ENCODE data around the gene SRSF3.

The SRSF3 gene

DNA sequence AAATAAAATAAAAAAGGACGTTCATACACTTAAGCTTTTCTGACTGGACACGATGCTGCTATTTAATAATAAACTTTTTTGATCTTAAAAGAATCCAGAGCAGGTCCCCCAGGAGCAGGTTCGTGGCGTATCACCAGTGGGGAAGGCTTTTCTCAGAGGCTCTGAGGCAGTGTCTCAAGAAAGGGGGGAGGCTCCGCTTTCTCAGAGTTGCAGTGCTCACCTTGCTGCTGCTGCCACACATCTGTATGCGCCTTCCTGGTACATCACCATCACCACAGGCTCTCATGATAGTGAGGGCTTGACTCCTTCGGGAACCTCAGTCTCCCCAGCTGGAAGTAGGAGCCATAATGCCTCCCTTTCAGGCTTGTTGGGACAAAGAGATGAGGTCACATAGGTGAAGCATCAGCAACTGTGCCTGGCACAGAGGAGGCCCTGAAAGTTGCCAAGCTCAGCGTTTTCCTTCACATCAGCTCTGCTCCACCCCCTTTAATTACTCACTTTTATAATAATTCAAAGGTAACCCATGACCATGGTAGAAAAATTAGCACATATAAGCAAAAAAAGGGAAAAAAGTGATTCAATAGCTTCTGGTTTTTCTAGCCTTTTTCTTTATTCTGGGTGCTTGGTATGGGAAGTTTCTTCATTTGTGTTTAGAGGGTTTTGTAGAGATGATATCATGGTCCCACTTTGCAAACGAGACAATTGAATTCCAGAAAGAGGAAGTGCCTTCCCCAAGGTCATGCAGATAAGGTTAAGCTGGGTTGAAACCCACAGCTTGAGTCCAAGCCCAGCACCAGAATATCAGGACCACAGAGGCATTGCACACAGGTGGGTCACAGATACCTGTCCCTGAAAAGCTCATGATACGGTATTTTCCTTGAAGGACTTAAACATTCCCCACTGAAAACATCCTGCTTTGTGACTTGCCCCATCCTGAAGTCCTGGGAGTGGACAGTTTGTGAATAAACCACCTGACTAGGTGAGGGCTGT lies 24.5 kb downstream of the SRSF3 start:
- no peak overlapping the region for H3K4me3 ChIP-seq
- H3K9me3 ChIP-seq, result no peaks in the 10 kb centered on the region
- H3K36me3 ChIP-seq, result peaks cover 0 to 7% (median 0%) of the 10 kb centered on the region in 3 donors
- peak; percentile 11 to 20 for DNase-seq
- intact Hi-C loops (cut with DNase I; ENCODE audit: low total_unique reads), result loop anchor here (2.0 kb wide), 1 partner anchor 140 kb away; no protein-coding TSS in a partner anchor
- TF ChIP-seq, protein P1, sequence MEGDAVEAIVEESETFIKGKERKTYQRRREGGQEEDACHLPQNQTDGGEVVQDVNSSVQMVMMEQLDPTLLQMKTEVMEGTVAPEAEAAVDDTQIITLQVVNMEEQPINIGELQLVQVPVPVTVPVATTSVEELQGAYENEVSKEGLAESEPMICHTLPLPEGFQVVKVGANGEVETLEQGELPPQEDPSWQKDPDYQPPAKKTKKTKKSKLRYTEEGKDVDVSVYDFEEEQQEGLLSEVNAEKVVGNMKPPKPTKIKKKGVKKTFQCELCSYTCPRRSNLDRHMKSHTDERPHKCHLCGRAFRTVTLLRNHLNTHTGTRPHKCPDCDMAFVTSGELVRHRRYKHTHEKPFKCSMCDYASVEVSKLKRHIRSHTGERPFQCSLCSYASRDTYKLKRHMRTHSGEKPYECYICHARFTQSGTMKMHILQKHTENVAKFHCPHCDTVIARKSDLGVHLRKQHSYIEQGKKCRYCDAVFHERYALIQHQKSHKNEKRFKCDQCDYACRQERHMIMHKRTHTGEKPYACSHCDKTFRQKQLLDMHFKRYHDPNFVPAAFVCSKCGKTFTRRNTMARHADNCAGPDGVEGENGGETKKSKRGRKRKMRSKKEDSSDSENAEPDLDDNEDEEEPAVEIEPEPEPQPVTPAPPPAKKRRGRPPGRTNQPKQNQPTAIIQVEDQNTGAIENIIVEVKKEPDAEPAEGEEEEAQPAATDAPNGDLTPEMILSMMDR (IDR thresholded peaks at IDR 0.05), result no peak
- H3K27me3 ChIP-seq, result no peaks in the 10 kb centered on the region
- H3K4me1 ChIP-seq, result peaks cover 0 to 31% (median 10%) of the 10 kb centered on the region in 4 donors
- no peak overlapping the region for H3K27ac ChIP-seq

DNA sequence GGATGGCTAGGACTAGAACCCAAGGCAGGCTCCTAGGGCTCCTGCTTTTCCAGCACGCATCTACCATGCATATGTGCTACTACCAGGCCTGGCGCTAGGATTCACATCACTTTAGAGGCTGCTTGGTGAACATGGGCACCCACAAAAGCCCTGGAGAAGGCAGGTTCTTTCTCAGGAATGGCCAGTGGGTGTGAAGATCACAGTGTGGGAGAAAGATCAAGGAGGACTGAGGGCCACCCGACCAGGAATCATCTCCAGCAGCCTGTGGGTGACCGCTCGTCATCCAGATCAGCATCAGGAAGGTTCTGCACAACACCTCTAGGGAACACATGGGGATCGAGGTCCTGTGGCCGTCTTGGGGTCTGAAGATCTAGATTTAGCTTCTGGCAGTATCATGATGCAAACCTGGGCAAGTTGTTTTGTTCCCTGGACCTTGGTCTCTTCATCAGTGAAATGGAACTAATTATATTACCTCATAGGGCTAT lies 27.3 kb downstream of the SRSF3 start:
- TF ChIP-seq, protein P1 (IDR thresholded peaks at IDR 0.05), result no peak
- peaks cover 0 to 46% (median 30%) of the 10 kb centered on the region in 4 donors for H3K4me1 ChIP-seq
- H3K27me3 ChIP-seq, result no peaks in the 10 kb centered on the region
- intact Hi-C loops (cut with DNase I; ENCODE audit: low total_unique reads), result loop anchor here (5.0 to 10.0 kb wide), 2 partner anchors 111 to 223 kb away; no protein-coding TSS in a partner anchor
- peak; percentile 11 to 57 for DNase-seq
- H3K36me3 ChIP-seq, result no peaks in the 10 kb centered on the region
- H3K9me3 ChIP-seq, result no peaks in the 10 kb centered on the region
- H3K27ac ChIP-seq, result no peak overlapping the region
- no peak overlapping the region for H3K4me3 ChIP-seq

DNA sequence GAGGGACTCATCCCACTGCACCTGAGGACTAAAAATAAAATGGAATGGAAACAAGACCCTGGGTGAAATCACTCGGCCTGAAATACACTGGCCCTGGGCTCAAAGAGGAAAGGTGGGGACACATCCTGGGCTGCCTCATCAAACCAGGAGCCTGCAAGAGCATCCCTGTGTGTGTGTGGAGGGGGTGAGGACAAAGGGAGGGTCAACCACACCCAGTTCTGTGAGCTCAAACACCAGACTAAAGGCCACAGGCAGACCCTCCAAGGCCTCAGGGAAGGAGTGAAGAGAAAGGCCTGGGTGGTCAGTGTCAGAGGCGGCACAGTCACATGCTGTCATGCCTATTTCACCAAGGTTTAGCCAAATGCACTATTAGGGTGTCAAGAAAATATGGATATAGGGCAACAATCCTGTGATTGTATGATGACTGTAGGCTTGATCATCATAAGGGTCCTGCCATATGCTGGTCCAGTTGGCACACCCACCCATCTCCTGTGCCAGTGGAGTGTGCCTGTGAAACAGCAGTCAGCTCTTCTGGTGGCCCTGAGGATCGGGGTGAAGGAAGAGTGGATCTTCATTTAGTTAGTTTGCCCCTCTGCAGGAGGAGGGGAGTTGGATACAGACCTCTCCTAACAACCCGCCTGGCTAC lies 28.9 kb downstream of the SRSF3 start:
- Histone ChIP-seq H3K4me1 (peaks cover 0 to 42% (median 35%) of the 10 kb centered on the region in 4 donors), H3K4me3 (no peak overlapping the region), H3K9me3 (no peaks in the 10 kb centered on the region), H3K27me3 (no peaks in the 10 kb centered on the region), H3K36me3 (no peaks in the 10 kb centered on the region), H3K27ac (peak overlapping the region in 1 of 2 donors; percentile 8)
- intact Hi-C loops (cut with DNase I; ENCODE audit: low total_unique reads), result loop anchor here (5.0 to 10.0 kb wide), 2 partner anchors 109 to 222 kb away; no protein-coding TSS in a partner anchor
- TF ChIP-seq, protein P1 (IDR thresholded peaks at IDR 0.05), result no peak
- peak; percentile 12 to 39 for DNase-seq

DNA sequence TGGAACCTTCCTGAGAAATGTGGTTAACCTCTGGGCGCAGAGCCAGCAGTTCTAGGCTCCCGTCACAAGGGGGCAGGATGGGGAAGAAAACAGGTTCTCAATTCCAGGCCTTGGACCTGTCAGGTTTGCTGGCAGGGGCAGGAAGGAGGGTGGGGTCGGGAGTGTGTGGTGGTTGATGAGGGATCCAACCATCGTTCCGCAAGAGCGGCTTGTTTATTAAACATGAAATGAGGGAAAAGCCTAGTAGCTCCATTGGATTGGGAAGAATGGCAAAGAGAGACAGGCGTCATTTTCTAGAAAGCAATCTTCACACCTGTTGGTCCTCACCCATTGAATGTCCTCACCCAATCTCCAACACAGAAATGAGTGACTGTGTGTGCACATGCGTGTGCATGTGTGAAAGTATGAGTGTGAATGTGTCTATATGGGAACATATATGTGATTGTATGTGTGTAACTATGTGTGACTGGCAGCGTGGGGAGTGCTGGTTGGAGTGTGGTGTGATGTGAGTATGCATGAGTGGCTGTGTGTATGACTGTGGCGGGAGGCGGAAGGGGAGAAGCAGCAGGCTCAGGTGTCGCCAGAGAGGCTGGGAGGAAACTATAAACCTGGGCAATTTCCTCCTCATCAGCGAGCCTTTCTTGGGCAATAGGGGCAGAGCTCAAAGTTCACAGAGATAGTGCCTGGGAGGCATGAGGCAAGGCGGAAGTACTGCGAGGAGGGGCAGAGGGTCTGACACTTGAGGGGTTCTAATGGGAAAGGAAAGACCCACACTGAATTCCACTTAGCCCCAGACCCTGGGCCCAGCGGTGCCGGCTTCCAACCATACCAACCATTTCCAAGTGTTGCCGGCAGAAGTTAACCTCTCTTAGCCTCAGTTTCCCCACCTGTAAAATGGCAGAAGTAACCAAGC lies 29.6 kb downstream of the SRSF3 start:
- H3K36me3 ChIP-seq, result no peaks in the 10 kb centered on the region
- H3K27me3 ChIP-seq, result no peaks in the 10 kb centered on the region
- H3K27ac ChIP-seq, result peak overlapping the region; percentile 71 to 76
- H3K4me3 ChIP-seq, result no peak overlapping the region
- peak; percentile 89 to 94 for DNase-seq
- intact Hi-C loops (cut with DNase I; ENCODE audit: low total_unique reads), result loop anchor here (5.0 to 10.0 kb wide), 2 partner anchors 108 to 221 kb away; no protein-coding TSS in a partner anchor
- H3K9me3 ChIP-seq, result no peaks in the 10 kb centered on the region
- peaks cover 0 to 49% (median 42%) of the 10 kb centered on the region in 4 donors for H3K4me1 ChIP-seq
- TF ChIP-seq, protein P1 (IDR thresholded peaks at IDR 0.05), result peak; percentile 83 to 89
